PC-9 (cell line): ENCODE data around the gene HAUS5.

Source experiments
- EZH2 ChIP-seq: fragments of 200-600 bp; sonication (generic); IDR thresholded peaks from 2 replicates; pipeline ENCODE4 v1.8.0; 2017; ENCODE audit warnings: antibody characterized with exemption, low read depth
- TF ChIP-seq, protein P1 (sequence below): fragments of 200-600 bp; sonication (generic); conservative IDR thresholded peaks from 2 replicates; pipeline ENCODE4 v1.6.1; 2017; ENCODE audit warnings: mixed run types, antibody characterized with exemption, mild to moderate bottlenecking, moderate library complexity

DNA sequence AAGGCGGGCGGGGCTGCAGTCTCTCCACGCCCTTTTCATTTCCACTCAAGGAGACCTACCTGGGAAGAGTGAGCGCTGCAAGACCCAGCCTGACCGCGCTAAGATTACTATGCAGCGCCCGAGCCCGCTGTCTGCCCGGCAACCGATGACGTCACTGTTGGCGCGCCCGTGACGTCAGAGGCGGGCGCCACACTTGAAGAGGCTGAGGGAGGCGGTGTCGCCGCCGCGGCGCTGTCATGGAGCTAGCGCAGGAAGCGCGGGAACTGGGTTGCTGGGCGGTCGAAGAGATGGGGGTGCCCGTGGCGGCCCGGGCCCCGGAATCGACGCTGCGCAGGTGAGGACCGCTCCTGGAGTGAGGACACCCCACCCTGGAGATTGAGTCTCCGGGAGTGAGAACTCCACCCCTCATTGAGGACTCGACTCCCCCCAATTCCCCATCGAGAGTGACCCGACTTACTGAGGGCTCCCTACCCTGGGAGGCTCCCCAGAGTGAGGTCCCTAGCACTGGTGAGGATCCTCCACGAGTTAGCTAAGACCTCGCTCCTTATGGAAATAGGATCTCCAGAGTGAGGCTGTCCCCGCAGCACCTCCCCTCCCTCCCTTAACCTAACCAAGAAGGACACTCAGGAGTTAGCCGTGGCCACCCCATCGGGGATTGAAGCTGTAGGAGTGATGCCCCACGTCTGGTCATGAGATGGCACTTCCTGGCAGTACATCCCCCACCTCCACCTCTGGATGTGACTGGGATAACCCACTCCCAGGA lies at the start of gene HAUS5:
- TF ChIP-seq, protein P1, sequence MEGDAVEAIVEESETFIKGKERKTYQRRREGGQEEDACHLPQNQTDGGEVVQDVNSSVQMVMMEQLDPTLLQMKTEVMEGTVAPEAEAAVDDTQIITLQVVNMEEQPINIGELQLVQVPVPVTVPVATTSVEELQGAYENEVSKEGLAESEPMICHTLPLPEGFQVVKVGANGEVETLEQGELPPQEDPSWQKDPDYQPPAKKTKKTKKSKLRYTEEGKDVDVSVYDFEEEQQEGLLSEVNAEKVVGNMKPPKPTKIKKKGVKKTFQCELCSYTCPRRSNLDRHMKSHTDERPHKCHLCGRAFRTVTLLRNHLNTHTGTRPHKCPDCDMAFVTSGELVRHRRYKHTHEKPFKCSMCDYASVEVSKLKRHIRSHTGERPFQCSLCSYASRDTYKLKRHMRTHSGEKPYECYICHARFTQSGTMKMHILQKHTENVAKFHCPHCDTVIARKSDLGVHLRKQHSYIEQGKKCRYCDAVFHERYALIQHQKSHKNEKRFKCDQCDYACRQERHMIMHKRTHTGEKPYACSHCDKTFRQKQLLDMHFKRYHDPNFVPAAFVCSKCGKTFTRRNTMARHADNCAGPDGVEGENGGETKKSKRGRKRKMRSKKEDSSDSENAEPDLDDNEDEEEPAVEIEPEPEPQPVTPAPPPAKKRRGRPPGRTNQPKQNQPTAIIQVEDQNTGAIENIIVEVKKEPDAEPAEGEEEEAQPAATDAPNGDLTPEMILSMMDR = no peak
- TF ChIP-seq EZH2 = no peak
